Prostate gland (tissue), 2 donors: ENCODE data around the gene AACS. TPM values are rescaled to one million over a fixed set of nuclear protein-coding genes. Genes with fewer than 3 reads are reported as not detected.

Experiments
- small RNA-seq, 2 donors: library from RNA; depleted of rRNA; stranded (forward); fragments of <200 nt; gene quantifications; one replicate each; pipeline ENCODE3, GENCODE V24; 2016
- total RNA-seq, 2 donors: library from RNA; depleted of rRNA; stranded (reverse); fragments of >200 nt; gene quantifications; one replicate each; pipeline ENCODE4 v1.1.0, GENCODE V29; 2016

AACS gene
- total RNA-seq, 2 donors from 2014 or later: 20.4 to 21.0 TPM

Small RNAs within 50 kb of the gene (small RNA-seq; reads per million reads assigned to genes)
- gene AC122688.1: 0 reads per million in 2 donors

Other genes starting within 250 kb of the AACS start
- 10 to 100 TPM; 28.0 to 44.4 TPM for gene SCARB1, start 201.6 kb upstream of the AACS start, total RNA-seq
- 1,000 to 10,000 TPM in 1 of 2 donors, 100 to 1,000 TPM in 1; 854 to 1,154 TPM for gene UBC, start 150.8 kb upstream of the AACS start, total RNA-seq
- 10 to 100 TPM in 1 of 2 donors, 1 to 10 TPM in 1; 9.8 to 15.8 TPM for gene DHX37, start 76.3 kb upstream of the AACS start, total RNA-seq
- 1 to 10 TPM; 3.4 to 8.6 TPM for gene BRI3BP, start 71.8 kb upstream of the AACS start, total RNA-seq
- 1 to 10 TPM in 1 of 2 donors, under 1 TPM in 1; 0.23 to 5.5 TPM for gene TMEM132B, start 121.0 kb downstream of the AACS start, total RNA-seq